ENCODE data around the gene KATNAL2.

KATNAL2 gene

GRCh38 chr18:47108373-47108772 is 191.0 kb downstream of the KATNAL2 start:
- DNase-seq (ENCODE audit: extremely low spot score, insufficient read length, low read depth) (no peak), FAIRE-seq (no peak)

- FAIRE-seq = no peak
Measured at GRCh38 chr18:47108998-47109405, 191.6 kb downstream of the KATNAL2 start.

GRCh38 chr18:47109720-47110119 is 192.3 kb downstream of the KATNAL2 start:
- DNase-seq (ENCODE audit: extremely low spot score, insufficient read length, low read depth) = no peak
- no peak for FAIRE-seq

More at GRCh38 chr18:47108998-47109405, 191.6 kb downstream of the KATNAL2 start:
- no peak for DNase-seq (ENCODE audit: extremely low spot score, insufficient read length, low read depth)

GRCh38 chr18:47110492-47111274 is 193.3 kb downstream of the KATNAL2 start:
- FAIRE-seq = no peak
- DNase-seq (ENCODE audit: extremely low spot score, insufficient read length, low read depth) = no peak

- DNase-seq (ENCODE audit: extremely low spot score, insufficient read length, low read depth) (no peak), FAIRE-seq (no peak)
Measured at GRCh38 chr18:47113796-47114540, 196.6 kb downstream of the KATNAL2 start.

GRCh38 chr18:47115205-47115604 is 197.8 kb downstream of the KATNAL2 start:
- no peak for FAIRE-seq
- no peak for DNase-seq (ENCODE audit: extremely low spot score, insufficient read length, low read depth)

GRCh38 chr18:47118981-47119380 is 201.6 kb downstream of the KATNAL2 start:
- DNase-seq (ENCODE audit: extremely low spot score, insufficient read length, low read depth) = no peak
- no peak for FAIRE-seq

- DNase-seq (ENCODE audit: extremely low spot score, insufficient read length, low read depth) (no peak), FAIRE-seq (peak; percentile 76)
Measured at GRCh38 chr18:47120428-47120827, 203.0 kb downstream of the KATNAL2 start.

- FAIRE-seq (no peak), DNase-seq (ENCODE audit: extremely low spot score, insufficient read length, low read depth) (no peak)
Measured at GRCh38 chr18:47121146-47121545, 203.7 kb downstream of the KATNAL2 start.

- no peak for DNase-seq (ENCODE audit: extremely low spot score, insufficient read length, low read depth)
Measured at GRCh38 chr18:47141289-47141688, 223.9 kb downstream of the KATNAL2 start.

GRCh38 chr18:47143153-47143552 is 225.8 kb downstream of the KATNAL2 start:
- no peak for FAIRE-seq
- no peak for DNase-seq (ENCODE audit: extremely low spot score, insufficient read length, low read depth)

More at GRCh38 chr18:47141289-47141688, 223.9 kb downstream of the KATNAL2 start:
- FAIRE-seq = no peak

GRCh38 chr18:47143899-47144485 is 226.6 kb downstream of the KATNAL2 start:
- no peak for DNase-seq (ENCODE audit: extremely low spot score, insufficient read length, low read depth)
- FAIRE-seq = no peak

GRCh38 chr18:47146206-47146605 is 228.8 kb downstream of the KATNAL2 start:
- FAIRE-seq (no peak), DNase-seq (ENCODE audit: extremely low spot score, insufficient read length, low read depth) (no peak)

- DNase-seq (ENCODE audit: extremely low spot score, insufficient read length, low read depth) = no peak
- FAIRE-seq = no peak
Measured at GRCh38 chr18:47149457-47150028, 232.1 kb downstream of the KATNAL2 start.

GRCh38 chr18:47150029-47150823 is 232.8 kb downstream of the KATNAL2 start, which contains the start of gene HDHD2:
Gene HDHD2, minus strand, starts transcription at chr18:47150500. Its CDS starts 14,061 bp downstream, at chr18:47136439.
- peak; percentile 74 for FAIRE-seq
- peak; percentile 76 for DNase-seq (ENCODE audit: extremely low spot score, insufficient read length, low read depth)

- FAIRE-seq = peak; percentile 5
Measured at GRCh38 chr18:47150824-47151366, 233.5 kb downstream of the KATNAL2 start.

GRCh38 chr18:47151439-47151838 is 234.0 kb downstream of the KATNAL2 start:
- FAIRE-seq (no peak), DNase-seq (ENCODE audit: extremely low spot score, insufficient read length, low read depth) (no peak)

More at GRCh38 chr18:47150824-47151366, 233.5 kb downstream of the KATNAL2 start:
- DNase-seq (ENCODE audit: extremely low spot score, insufficient read length, low read depth) = no peak

All from GM18507 (cell line).